Measurements from ENCODE around the gene TRABD2B.

DNA sequence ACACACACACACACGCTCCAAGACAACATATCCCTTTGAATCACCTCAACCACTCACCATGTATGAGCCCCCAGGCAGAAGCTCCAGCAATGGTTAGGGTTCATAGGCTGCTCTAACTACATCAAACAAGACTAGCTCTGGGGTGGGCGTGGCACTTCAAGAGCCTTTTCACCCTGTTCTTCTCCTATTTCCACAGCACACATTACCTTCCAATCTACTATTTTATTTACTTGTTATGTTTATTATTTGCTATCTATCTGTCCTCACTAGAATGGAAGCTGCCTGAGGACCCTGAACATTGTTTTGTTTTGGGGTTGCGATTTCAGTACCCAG lies 28.7 kb downstream of the TRABD2B start:
- TF ChIP-seq POLR2AphosphoS5 (IDR thresholded peaks at IDR 0.05; ENCODE audit: low read depth) (no peak), NANOG (IDR thresholded peaks at IDR 0.05; ENCODE audit: borderline replicate concordance) (no peak), CREB1 (CRISPR knock-in tag; IDR thresholded peaks at IDR 0.05; ENCODE audit: low read depth) (no peak), JUNB (IDR thresholded peaks at IDR 0.05; ENCODE audit: unreplicated experiment) (no peak), EZH2 (IDR thresholded peaks at IDR 0.05; ENCODE audit: low read depth, unreplicated experiment) (no peak), EZH2phosphoT487 (IDR thresholded peaks at IDR 0.05; ENCODE audit: unreplicated experiment) (no peak)
- TF ChIP-seq, protein P1, sequence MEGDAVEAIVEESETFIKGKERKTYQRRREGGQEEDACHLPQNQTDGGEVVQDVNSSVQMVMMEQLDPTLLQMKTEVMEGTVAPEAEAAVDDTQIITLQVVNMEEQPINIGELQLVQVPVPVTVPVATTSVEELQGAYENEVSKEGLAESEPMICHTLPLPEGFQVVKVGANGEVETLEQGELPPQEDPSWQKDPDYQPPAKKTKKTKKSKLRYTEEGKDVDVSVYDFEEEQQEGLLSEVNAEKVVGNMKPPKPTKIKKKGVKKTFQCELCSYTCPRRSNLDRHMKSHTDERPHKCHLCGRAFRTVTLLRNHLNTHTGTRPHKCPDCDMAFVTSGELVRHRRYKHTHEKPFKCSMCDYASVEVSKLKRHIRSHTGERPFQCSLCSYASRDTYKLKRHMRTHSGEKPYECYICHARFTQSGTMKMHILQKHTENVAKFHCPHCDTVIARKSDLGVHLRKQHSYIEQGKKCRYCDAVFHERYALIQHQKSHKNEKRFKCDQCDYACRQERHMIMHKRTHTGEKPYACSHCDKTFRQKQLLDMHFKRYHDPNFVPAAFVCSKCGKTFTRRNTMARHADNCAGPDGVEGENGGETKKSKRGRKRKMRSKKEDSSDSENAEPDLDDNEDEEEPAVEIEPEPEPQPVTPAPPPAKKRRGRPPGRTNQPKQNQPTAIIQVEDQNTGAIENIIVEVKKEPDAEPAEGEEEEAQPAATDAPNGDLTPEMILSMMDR (conservative IDR thresholded peaks at IDR 0.05; ENCODE audit: low read depth in 2 of 2) = no peak
- TF ChIP-seq, protein P2, sequence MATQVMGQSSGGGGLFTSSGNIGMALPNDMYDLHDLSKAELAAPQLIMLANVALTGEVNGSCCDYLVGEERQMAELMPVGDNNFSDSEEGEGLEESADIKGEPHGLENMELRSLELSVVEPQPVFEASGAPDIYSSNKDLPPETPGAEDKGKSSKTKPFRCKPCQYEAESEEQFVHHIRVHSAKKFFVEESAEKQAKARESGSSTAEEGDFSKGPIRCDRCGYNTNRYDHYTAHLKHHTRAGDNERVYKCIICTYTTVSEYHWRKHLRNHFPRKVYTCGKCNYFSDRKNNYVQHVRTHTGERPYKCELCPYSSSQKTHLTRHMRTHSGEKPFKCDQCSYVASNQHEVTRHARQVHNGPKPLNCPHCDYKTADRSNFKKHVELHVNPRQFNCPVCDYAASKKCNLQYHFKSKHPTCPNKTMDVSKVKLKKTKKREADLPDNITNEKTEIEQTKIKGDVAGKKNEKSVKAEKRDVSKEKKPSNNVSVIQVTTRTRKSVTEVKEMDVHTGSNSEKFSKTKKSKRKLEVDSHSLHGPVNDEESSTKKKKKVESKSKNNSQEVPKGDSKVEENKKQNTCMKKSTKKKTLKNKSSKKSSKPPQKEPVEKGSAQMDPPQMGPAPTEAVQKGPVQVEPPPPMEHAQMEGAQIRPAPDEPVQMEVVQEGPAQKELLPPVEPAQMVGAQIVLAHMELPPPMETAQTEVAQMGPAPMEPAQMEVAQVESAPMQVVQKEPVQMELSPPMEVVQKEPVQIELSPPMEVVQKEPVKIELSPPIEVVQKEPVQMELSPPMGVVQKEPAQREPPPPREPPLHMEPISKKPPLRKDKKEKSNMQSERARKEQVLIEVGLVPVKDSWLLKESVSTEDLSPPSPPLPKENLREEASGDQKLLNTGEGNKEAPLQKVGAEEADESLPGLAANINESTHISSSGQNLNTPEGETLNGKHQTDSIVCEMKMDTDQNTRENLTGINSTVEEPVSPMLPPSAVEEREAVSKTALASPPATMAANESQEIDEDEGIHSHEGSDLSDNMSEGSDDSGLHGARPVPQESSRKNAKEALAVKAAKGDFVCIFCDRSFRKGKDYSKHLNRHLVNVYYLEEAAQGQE (IDR thresholded peaks at IDR 0.05; ENCODE audit: unreplicated experiment) = no peak
- TF ChIP-seq, protein P3, sequence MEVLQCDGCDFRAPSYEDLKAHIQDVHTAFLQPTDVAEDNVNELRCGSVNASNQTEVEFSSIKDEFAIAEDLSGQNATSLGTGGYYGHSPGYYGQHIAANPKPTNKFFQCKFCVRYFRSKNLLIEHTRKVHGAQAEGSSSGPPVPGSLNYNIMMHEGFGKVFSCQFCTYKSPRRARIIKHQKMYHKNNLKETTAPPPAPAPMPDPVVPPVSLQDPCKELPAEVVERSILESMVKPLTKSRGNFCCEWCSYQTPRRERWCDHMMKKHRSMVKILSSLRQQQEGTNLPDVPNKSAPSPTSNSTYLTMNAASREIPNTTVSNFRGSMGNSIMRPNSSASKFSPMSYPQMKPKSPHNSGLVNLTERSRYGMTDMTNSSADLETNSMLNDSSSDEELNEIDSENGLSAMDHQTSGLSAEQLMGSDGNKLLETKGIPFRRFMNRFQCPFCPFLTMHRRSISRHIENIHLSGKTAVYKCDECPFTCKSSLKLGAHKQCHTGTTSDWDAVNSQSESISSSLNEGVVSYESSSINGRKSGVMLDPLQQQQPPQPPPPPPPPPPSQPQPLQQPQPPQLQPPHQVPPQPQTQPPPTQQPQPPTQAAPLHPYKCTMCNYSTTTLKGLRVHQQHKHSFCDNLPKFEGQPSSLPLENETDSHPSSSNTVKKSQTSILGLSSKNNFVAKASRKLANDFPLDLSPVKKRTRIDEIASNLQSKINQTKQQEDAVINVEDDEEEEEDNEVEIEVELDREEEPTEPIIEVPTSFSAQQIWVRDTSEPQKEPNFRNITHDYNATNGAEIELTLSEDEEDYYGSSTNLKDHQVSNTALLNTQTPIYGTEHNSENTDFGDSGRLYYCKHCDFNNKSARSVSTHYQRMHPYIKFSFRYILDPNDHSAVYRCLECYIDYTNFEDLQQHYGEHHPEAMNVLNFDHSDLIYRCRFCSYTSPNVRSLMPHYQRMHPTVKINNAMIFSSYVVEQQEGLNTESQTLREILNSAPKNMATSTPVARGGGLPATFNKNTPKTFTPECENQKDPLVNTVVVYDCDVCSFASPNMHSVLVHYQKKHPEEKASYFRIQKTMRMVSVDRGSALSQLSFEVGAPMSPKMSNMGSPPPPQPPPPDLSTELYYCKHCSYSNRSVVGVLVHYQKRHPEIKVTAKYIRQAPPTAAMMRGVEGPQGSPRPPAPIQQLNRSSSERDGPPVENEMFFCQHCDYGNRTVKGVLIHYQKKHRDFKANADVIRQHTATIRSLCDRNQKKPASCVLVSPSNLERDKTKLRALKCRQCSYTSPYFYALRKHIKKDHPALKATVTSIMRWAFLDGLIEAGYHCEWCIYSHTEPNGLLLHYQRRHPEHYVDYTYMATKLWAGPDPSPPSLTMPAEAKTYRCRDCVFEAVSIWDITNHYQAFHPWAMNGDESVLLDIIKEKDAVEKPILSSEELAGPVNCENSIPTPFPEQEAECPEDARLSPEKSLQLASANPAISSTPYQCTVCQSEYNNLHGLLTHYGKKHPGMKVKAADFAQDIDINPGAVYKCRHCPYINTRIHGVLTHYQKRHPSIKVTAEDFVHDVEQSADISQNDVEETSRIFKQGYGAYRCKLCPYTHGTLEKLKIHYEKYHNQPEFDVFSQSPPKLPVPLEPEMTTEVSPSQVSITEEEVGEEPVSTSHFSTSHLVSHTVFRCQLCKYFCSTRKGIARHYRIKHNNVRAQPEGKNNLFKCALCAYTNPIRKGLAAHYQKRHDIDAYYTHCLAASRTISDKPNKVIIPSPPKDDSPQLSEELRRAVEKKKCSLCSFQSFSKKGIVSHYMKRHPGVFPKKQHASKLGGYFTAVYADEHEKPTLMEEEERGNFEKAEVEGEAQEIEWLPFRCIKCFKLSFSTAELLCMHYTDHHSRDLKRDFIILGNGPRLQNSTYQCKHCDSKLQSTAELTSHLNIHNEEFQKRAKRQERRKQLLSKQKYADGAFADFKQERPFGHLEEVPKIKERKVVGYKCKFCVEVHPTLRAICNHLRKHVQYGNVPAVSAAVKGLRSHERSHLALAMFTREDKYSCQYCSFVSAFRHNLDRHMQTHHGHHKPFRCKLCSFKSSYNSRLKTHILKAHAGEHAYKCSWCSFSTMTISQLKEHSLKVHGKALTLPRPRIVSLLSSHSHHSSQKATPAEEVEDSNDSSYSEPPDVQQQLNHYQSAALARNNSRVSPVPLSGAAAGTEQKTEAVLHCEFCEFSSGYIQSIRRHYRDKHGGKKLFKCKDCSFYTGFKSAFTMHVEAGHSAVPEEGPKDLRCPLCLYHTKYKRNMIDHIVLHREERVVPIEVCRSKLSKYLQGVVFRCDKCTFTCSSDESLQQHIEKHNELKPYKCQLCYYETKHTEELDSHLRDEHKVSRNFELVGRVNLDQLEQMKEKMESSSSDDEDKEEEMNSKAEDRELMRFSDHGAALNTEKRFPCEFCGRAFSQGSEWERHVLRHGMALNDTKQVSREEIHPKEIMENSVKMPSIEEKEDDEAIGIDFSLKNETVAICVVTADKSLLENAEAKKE (CRISPR knock-in tag; IDR thresholded peaks at IDR 0.05) = no peak
